ENCODE data around the gene KCNAB2.

Gene KCNAB2

GRCh38 chr1:6082430-6082971 is 36.8 kb downstream of the KCNAB2 start:
- TF ChIP-seq POLR2AphosphoS5 (IDR thresholded peaks at IDR 0.05; ENCODE audit: low read depth, low read length) (no peak), FOXP2 (optimal IDR thresholded peaks at IDR 0.05; ENCODE audit: borderline replicate concordance, extremely low read depth, extremely low read length, insufficient read depth) (no peak), REST (IDR thresholded peaks at IDR 0.05; ENCODE audit: insufficient read depth in 1 of 2, low read depth in 2 of 2, low read length in 2 of 2) (no peak), SIN3A (IDR thresholded peaks at IDR 0.05; ENCODE audit: borderline replicate concordance, insufficient read depth, low read length) (no peak), TAF1 (IDR thresholded peaks at IDR 0.05; ENCODE audit: borderline replicate concordance, insufficient read depth, low read length) (no peak)

- TF ChIP-seq POLR2AphosphoS5 (IDR thresholded peaks at IDR 0.05; ENCODE audit: low read depth, low read length) (no peak), SIN3A (IDR thresholded peaks at IDR 0.05; ENCODE audit: borderline replicate concordance, insufficient read depth, low read length) (no peak)
Measured at GRCh38 chr1:6083385-6083784, 37.7 kb downstream of the KCNAB2 start.

GRCh38 chr1:6083801-6084446 is 38.2 kb downstream of the KCNAB2 start:
- TF ChIP-seq FOXP2 (optimal IDR thresholded peaks at IDR 0.05; ENCODE audit: borderline replicate concordance, extremely low read depth, extremely low read length, insufficient read depth) (no peak), POLR2AphosphoS5 (IDR thresholded peaks at IDR 0.05; ENCODE audit: low read depth, low read length) (no peak), REST (IDR thresholded peaks at IDR 0.05; ENCODE audit: insufficient read depth in 1 of 2, low read depth in 2 of 2, low read length in 2 of 2) (no peak), SIN3A (IDR thresholded peaks at IDR 0.05; ENCODE audit: borderline replicate concordance, insufficient read depth, low read length) (no peak), TAF1 (IDR thresholded peaks at IDR 0.05; ENCODE audit: borderline replicate concordance, insufficient read depth, low read length) (no peak)

GRCh38 chr1:6084781-6085495 is 39.2 kb downstream of the KCNAB2 start:
- no peak for TF ChIP-seq SIN3A (IDR thresholded peaks at IDR 0.05; ENCODE audit: borderline replicate concordance, insufficient read depth, low read length)
- no peak for TF ChIP-seq FOXP2 (optimal IDR thresholded peaks at IDR 0.05; ENCODE audit: borderline replicate concordance, extremely low read depth, extremely low read length, insufficient read depth)
- TF ChIP-seq POLR2AphosphoS5 (IDR thresholded peaks at IDR 0.05; ENCODE audit: low read depth, low read length) = no peak
- no peak for TF ChIP-seq REST (IDR thresholded peaks at IDR 0.05; ENCODE audit: insufficient read depth in 1 of 2, low read depth in 2 of 2, low read length in 2 of 2)
- no peak for TF ChIP-seq TAF1 (IDR thresholded peaks at IDR 0.05; ENCODE audit: borderline replicate concordance, insufficient read depth, low read length)

- TF ChIP-seq FOXP2 (optimal IDR thresholded peaks at IDR 0.05; ENCODE audit: borderline replicate concordance, extremely low read depth, extremely low read length, insufficient read depth) = no peak
- TF ChIP-seq SIN3A (IDR thresholded peaks at IDR 0.05; ENCODE audit: borderline replicate concordance, insufficient read depth, low read length) = no peak
- no peak for TF ChIP-seq POLR2AphosphoS5 (IDR thresholded peaks at IDR 0.05; ENCODE audit: low read depth, low read length)
- TF ChIP-seq TAF1 (IDR thresholded peaks at IDR 0.05; ENCODE audit: borderline replicate concordance, insufficient read depth, low read length) = no peak
- TF ChIP-seq REST (IDR thresholded peaks at IDR 0.05; ENCODE audit: insufficient read depth in 1 of 2, low read depth in 2 of 2, low read length in 2 of 2) = no peak
Measured at GRCh38 chr1:6085666-6086065, 40.0 kb downstream of the KCNAB2 start.

All from PFSK-1 (cell line).